Endothelial cell of umbilical vein (primary cell): ENCODE results near the gene BBX. TPM values are rescaled to one million over a fixed set of nuclear protein-coding genes. Genes with fewer than 3 reads are reported as not detected.

ENCODE experiments used
- BruUV-seq: library from RNA; stranded (reverse); fragments of 400-500 nt; replicated peaks from 2 replicates; lab custom pipeline; 2021; lab: Mats Ljungman, UMichigan
- CTCF ChIA-PET: fragments of 300-600, 350-600 bp; sonication (Branson Sonifier 250); formaldehyde crosslinking; loops from one replicate; lab custom pipeline; 2021; ENCODE audit warnings: antibody characterized with exemption, inconsistent platforms; lab: Charles Lee
- POLR2A ChIA-PET: fragments of 300-600, 350-600 bp; sonication (Branson Sonifier 250); formaldehyde crosslinking; loops from one replicate; lab custom pipeline; 2021; ENCODE audit warnings: antibody characterized with exemption, inconsistent platforms; lab: Charles Lee
- DNase-seq: peaks from one replicate; pipeline ENCODE4 v3.0.0-alpha.2; 2011; ENCODE audit warnings: low read depth, low spot score
- FAIRE-seq: peaks from 2 replicates; lab custom pipeline; 2011; peaks lifted over from hg19 to GRCh38; lab: Jason Lieb, UNC
- H2AFZ ChIP-seq: 2 replicates; pipeline ENCODE4 v1.6.0; 2012; ENCODE audit warnings: low read depth, low read length, control low read depth, inconsistent platforms
- H3K27ac ChIP-seq: 2 replicates; pipeline ENCODE4 v1.5.1; 2011; ENCODE audit warnings: low read depth, mild to moderate bottlenecking, control low read depth, low read length, moderate library complexity; ENCODE audit not compliant: insufficient read depth
- H3K27me3 ChIP-seq, 2 experiments: 2 replicates each; pipeline versions ENCODE4 v1.6.0 to v1.6.1; 2011; ENCODE audit warnings: low read length in 2 of 2, mixed read lengths in 1 of 2; ENCODE audit not compliant: control insufficient read depth in 2 of 2, insufficient read depth in 2 of 2
- H3K36me3 ChIP-seq, 2 experiments: 2 replicates in 1 of 2; 3 replicates in 1 of 2; pipeline ENCODE4 v1.5.1; 2011; ENCODE audit warnings: low read length in 2 of 2, mild to moderate bottlenecking in 1 of 2, moderate library complexity in 1 of 2; ENCODE audit not compliant: control insufficient read depth in 2 of 2, insufficient read depth in 2 of 2; ENCODE audit errors: extremely low read depth in 1 of 2
- H3K4me1 ChIP-seq: 3 replicates; pipeline ENCODE4 v1.5.1; 2011; ENCODE audit warnings: mild to moderate bottlenecking, low read length; ENCODE audit not compliant: control insufficient read depth, insufficient read depth; ENCODE audit errors: extremely low read depth
- H3K4me2 ChIP-seq: 2 replicates; pipeline ENCODE4 v1.6.1; 2011; ENCODE audit warnings: low read length, control low read depth, mixed read lengths; ENCODE audit not compliant: insufficient read depth
- H3K4me3 ChIP-seq, 3 experiments: fragments of 200-600 bp in 1 of 3; sonication (generic), shearing (Covaris generic) in 1 of 3; replicated peaks in 1 of 3; 2 replicates each; pipeline ENCODE4 v1.5.1; 2011 to 2016; ENCODE audit warnings: control low read depth in 3 of 3, low read length in 3 of 3, mild to moderate bottlenecking in 2 of 3, inconsistent platforms in 1 of 3, low read depth in 1 of 3, moderate library complexity in 1 of 3; ENCODE audit not compliant: insufficient read depth in 1 of 3
- H3K79me2 ChIP-seq: 2 replicates; pipeline ENCODE4 v1.6.0; 2012; ENCODE audit warnings: low read length, inconsistent platforms; ENCODE audit not compliant: control insufficient read depth, insufficient read depth
- H3K9ac ChIP-seq: replicated peaks from 2 replicates; pipeline ENCODE3; 2011; ENCODE audit warnings: low read length, control low read depth; ENCODE audit not compliant: insufficient read depth; ENCODE audit errors: extremely low read depth
- H3K9me1 ChIP-seq: replicated peaks from 3 replicates; pipeline ENCODE4 v1.6.0; 2011; ENCODE audit warnings: mild to moderate bottlenecking, low read length; ENCODE audit not compliant: control insufficient read depth, insufficient read depth; ENCODE audit errors: extremely low read depth
- H3K9me3 ChIP-seq: replicated peaks from 2 replicates; pipeline ENCODE4 v1.5.1; 2012; ENCODE audit warnings: low read length, inconsistent platforms; ENCODE audit not compliant: control insufficient read depth, insufficient read depth
- H4K20me1 ChIP-seq: replicated peaks from 2 replicates; pipeline ENCODE3; 2011; ENCODE audit warnings: mild to moderate bottlenecking, low read length; ENCODE audit not compliant: control insufficient read depth, insufficient read depth; ENCODE audit errors: extremely low read depth
- EZH2 ChIP-seq: IDR thresholded peaks from 2 replicates; pipeline ENCODE4 v1.6.1; 2012; ENCODE audit warnings: borderline replicate concordance, low read depth, mild to moderate bottlenecking, moderate library complexity, low read length, inconsistent platforms; ENCODE audit not compliant: severe bottlenecking
- FOS ChIP-seq: IDR thresholded peaks from 2 replicates; pipeline ENCODE4 v1.6.1; 2011; ENCODE audit warnings: mild to moderate bottlenecking, low read length, moderate library complexity, borderline replicate concordance; ENCODE audit not compliant: insufficient read depth
- GATA2 ChIP-seq: IDR thresholded peaks from 2 replicates; pipeline ENCODE4 v1.7.0; 2011; ENCODE audit warnings: low read depth, mild to moderate bottlenecking, moderate library complexity, mixed read lengths, low read length; ENCODE audit not compliant: insufficient read length, insufficient read depth
- JUN ChIP-seq: IDR thresholded peaks from 2 replicates; pipeline ENCODE4 v1.6.1; 2011; ENCODE audit warnings: borderline replicate concordance, low read depth; ENCODE audit not compliant: insufficient read length, insufficient read depth
- MYC ChIP-seq: IDR thresholded peaks from one replicate; pipeline ENCODE4 v1.6.1; 2011; ENCODE audit warnings: mild to moderate bottlenecking, low read depth, low read length
- POLR2A ChIP-seq: IDR thresholded peaks from 2 replicates; pipeline ENCODE4 v1.6.1; 2012; ENCODE audit warnings: low read depth, mild to moderate bottlenecking, control low read depth, low read length
- POLR2AphosphoS5 ChIP-seq: IDR thresholded peaks from 2 replicates; pipeline ENCODE4 v1.6.1; 2012; ENCODE audit warnings: low read depth, mild to moderate bottlenecking, control low read depth, low read length, moderate library complexity; ENCODE audit not compliant: insufficient read depth
- dilution Hi-C: fragments of 300-500 bp; cut with MboI; formaldehyde crosslinking; loops from one replicate; pipeline ENCODE4 v1.15.0; 2019; ENCODE audit warnings: low sequenced_read_pairs; ENCODE audit not compliant: extremely low pct_ligation_motif_present
- intact Hi-C: fragments of 100-400 bp; cut with micrococcal nuclease; formaldehyde crosslinking; loops from one replicate; pipeline ENCODE4 v1.10.0; 2022
- polyA plus RNA-seq, 4 experiments: library from polyadenylated mRNA; depleted of rRNA in 3 of 4; stranded (reverse) in 3 of 4; unstranded in 1 of 4; fragments of >200 nt; gene quantifications; 2 replicates each; pipeline versions ENCODE4 v1.2.1 to v1.2.3, GENCODE V29; 2011 to 2012; ENCODE audit warnings: missing spikeins in 1 of 4
- total RNA-seq: library from RNA; stranded (reverse); gene quantifications from 2 replicates; pipeline ENCODE4 v1.2.3, GENCODE V29; 2021
- TF ChIP-seq, protein P1 (sequence below), 2 donors: IDR thresholded peaks; 1 replicate in 1 of 2; 2 replicates in 1 of 2; pipeline ENCODE4 v1.5.1; 2011; ENCODE audit warnings: low read length in 2 of 2, mild to moderate bottlenecking in 2 of 2, moderate library complexity in 2 of 2, control low read depth in 1 of 2, inconsistent platforms in 1 of 2, low read depth in 1 of 2; ENCODE audit not compliant: insufficient read depth in 1 of 2; ENCODE audit errors: extremely low read depth in 1 of 2
- TF ChIP-seq, protein P2 (sequence below): IDR thresholded peaks from 2 replicates; pipeline ENCODE4 v1.6.1; 2011; ENCODE audit not compliant: insufficient read depth, insufficient read length

Gene BBX
- total and polyA plus RNA-seq, 2 donors (not counting 3 experiments of a cell fraction or from before 2014, with no cell fraction given) = 21.4 to 43.4 TPM

DNA sequence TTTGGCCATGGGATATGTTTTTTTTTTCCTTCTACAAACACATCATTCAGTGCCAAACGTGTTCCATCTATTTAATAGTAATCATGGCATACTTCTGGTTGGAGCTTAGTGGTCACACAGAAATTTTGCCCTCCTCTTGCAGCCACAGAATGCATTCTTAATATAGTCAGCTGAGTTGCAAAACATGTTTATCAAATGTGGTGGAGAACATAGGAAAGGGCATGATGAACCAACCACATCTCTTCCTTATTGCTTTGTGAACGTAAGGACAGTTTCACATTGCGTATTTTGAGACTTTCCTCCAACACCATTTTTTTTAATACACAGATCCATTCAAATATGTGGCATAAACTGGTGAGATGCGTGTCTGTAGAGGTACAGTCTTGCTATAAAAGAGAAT is 106.8 kb downstream of the BBX start:
- dilution Hi-C loops = no loop called here
- no TSS peak for BruUV-seq

DNA sequence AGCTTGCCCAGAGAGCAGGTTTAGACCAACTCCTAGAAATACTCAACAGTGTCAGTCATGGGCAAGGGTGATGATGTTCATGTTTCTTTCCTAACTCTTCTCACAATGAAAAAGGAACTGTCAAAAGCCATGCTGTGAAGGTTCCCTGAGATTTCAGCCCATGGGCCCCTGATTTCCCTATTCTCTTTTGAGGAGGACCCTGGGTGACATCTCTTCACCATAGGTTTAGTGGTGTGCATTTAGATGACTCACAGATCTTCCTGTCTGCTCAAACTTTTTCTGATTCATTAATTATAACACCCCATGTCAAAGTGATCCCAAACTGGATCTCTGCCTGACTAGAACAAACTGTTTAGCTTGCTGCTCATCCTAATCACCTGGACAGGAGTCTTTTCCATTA is 108.0 kb downstream of the BBX start:
- Histone ChIP-seq H2AFZ (no peak overlapping the region), H3K4me3 (no peak overlapping the region), H3K9me3 (no peaks in the 10 kb centered on the region), H4K20me1 (no peaks in the 10 kb centered on the region), H3K4me2 (no peak overlapping the region), H3K79me2 (no peaks in the 10 kb centered on the region), H3K36me3 (no peaks in the 10 kb centered on the region), H3K27me3 (no peaks in the 10 kb centered on the region), H3K9me1 (no peaks in the 10 kb centered on the region), H3K4me1 (no peaks in the 10 kb centered on the region), H3K27ac (no peak overlapping the region), H3K9ac (no peak overlapping the region)
- FAIRE-seq (no peak), DNase-seq (no peak)
- ChIA-PET POLR2A (no interaction called here), CTCF (interaction anchor here (0.7 to 3.0 kb wide), 8 partner anchors 14 to 110 kb away, joined by 3 to 13 read pairs (median 4); no protein-coding TSS in a partner anchor)
- intact Hi-C loops = no loop called here
- TF ChIP-seq POLR2AphosphoS5 = no peak
- no peak for TF ChIP-seq FOS
- TF ChIP-seq EZH2 = no peak
- no peak for TF ChIP-seq POLR2A
- TF ChIP-seq, protein P1, sequence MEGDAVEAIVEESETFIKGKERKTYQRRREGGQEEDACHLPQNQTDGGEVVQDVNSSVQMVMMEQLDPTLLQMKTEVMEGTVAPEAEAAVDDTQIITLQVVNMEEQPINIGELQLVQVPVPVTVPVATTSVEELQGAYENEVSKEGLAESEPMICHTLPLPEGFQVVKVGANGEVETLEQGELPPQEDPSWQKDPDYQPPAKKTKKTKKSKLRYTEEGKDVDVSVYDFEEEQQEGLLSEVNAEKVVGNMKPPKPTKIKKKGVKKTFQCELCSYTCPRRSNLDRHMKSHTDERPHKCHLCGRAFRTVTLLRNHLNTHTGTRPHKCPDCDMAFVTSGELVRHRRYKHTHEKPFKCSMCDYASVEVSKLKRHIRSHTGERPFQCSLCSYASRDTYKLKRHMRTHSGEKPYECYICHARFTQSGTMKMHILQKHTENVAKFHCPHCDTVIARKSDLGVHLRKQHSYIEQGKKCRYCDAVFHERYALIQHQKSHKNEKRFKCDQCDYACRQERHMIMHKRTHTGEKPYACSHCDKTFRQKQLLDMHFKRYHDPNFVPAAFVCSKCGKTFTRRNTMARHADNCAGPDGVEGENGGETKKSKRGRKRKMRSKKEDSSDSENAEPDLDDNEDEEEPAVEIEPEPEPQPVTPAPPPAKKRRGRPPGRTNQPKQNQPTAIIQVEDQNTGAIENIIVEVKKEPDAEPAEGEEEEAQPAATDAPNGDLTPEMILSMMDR (IDR thresholded peaks at IDR 0.05; ENCODE audit: extremely low read depth in 1 of 2, insufficient read depth in 1 of 2, low read depth in 1 of 2, low read length in 2 of 2) = no peak
- TF ChIP-seq, protein P2, sequence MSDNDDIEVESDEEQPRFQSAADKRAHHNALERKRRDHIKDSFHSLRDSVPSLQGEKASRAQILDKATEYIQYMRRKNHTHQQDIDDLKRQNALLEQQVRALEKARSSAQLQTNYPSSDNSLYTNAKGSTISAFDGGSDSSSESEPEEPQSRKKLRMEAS = no peak
- TF ChIP-seq GATA2 = no peak
- no peak for TF ChIP-seq MYC
- TF ChIP-seq JUN = no peak
- BruUV-seq = no TSS peak
- dilution Hi-C loops = no loop called here

More for the DNA sequence above, 106.8 kb downstream of the BBX start:
- no peak overlapping the region for H3K4me2 ChIP-seq
- TF ChIP-seq GATA2 = no peak
- no peaks in the 10 kb centered on the region for H3K9me3 ChIP-seq
- no peak overlapping the region for H2AFZ ChIP-seq
- DNase-seq = no peak
- no peaks in the 10 kb centered on the region for H3K9me1 ChIP-seq
- H3K36me3 ChIP-seq = no peaks in the 10 kb centered on the region
- no peak overlapping the region for H3K4me3 ChIP-seq
- no peaks in the 10 kb centered on the region for H3K27me3 ChIP-seq
- H4K20me1 ChIP-seq = no peaks in the 10 kb centered on the region
- H3K27ac ChIP-seq = no peak overlapping the region
- intact Hi-C loops = no loop called here
- ChIA-PET POLR2A (no interaction called here), CTCF (interaction anchor here (0.9 to 3.0 kb wide), 9 partner anchors 13 to 112 kb away, joined by 3 to 14 read pairs (median 5); no protein-coding TSS in a partner anchor)
- no peak overlapping the region for H3K9ac ChIP-seq
- no peaks in the 10 kb centered on the region for H3K79me2 ChIP-seq
- no peaks in the 10 kb centered on the region for H3K4me1 ChIP-seq
- no peak for FAIRE-seq
